Ishikawa (cell line): ENCODE measurements around the gene ZNF677.

Experiments
- CEBPB ChIP-seq: IDR thresholded peaks from 2 replicates; pipeline ENCODE4 v1.6.1; 2012
- CREB1 ChIP-seq: IDR thresholded peaks from 2 replicates; pipeline ENCODE4 v1.6.1; 2012; ENCODE audit warnings: low read depth
- EGR1 ChIP-seq: IDR thresholded peaks from 2 replicates; pipeline ENCODE4 v1.6.1; 2012
- EP300 ChIP-seq: IDR thresholded peaks from 2 replicates; pipeline ENCODE4 v1.6.1; 2012; ENCODE audit warnings: borderline replicate concordance
- FOXM1 ChIP-seq: IDR thresholded peaks from 2 replicates; pipeline ENCODE4 v1.6.1; 2012; ENCODE audit warnings: low read depth, borderline replicate concordance
- MAX ChIP-seq: IDR thresholded peaks from 2 replicates; pipeline ENCODE4 v1.6.1; 2012
- NFIC ChIP-seq: IDR thresholded peaks from 2 replicates; pipeline ENCODE4 v1.6.1; 2012
- RAD21 ChIP-seq: IDR thresholded peaks from 2 replicates; pipeline ENCODE4 v1.6.1; 2012; ENCODE audit warnings: low read depth
- REST ChIP-seq: IDR thresholded peaks from 2 replicates; pipeline ENCODE4 v1.6.1; 2012; ENCODE audit warnings: low read depth, mild to moderate bottlenecking
- TAF1 ChIP-seq: IDR thresholded peaks from 2 replicates; pipeline ENCODE4 v1.6.1; 2012; ENCODE audit warnings: low read depth, mild to moderate bottlenecking
- TCF12 ChIP-seq: IDR thresholded peaks from 2 replicates; pipeline ENCODE4 v1.6.1; 2012; ENCODE audit warnings: low read depth
- TEAD4 ChIP-seq: IDR thresholded peaks from 2 replicates; pipeline ENCODE4 v1.6.1; 2012
- YY1 ChIP-seq: IDR thresholded peaks from 2 replicates; pipeline ENCODE4 v1.6.1; 2012; ENCODE audit warnings: low read depth
- ZBTB7A ChIP-seq: IDR thresholded peaks from 2 replicates; pipeline ENCODE4 v1.6.1; 2012; ENCODE audit warnings: low read depth

The ZNF677 gene

DNA sequence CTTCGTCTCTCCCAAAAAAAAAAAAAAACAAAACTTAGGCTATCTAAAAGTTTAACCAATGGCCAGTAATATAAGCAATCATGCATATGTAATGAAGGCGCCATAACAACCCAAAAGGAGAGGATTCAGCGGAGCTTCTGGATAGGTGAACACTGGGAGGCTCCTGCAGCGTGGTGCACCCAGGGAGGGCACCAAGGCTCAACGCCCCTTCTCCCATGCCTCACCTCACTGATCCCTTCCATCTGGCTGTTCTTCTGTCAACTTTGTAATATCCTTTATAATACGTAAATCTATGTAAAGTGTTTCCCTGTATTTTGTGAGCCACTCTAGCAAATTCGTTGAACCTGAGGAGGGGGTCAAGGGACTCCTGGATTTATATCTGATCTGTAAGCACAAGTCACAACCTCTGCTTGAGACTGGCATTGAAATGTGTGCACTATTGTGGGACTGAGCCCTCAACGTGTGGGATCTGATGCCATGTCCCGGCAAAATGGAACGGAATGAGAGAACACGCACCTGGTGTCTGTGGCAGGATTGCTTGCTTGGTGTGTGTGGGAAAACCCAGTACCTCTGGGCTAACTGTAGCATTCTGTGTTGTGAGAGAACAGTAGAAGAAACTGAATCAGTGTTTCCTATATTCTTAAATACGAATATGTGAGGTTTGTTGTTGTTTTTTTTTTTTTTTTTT, 61.0 kb downstream of the ZNF677 start:
- no peak for TF ChIP-seq REST
- no peak for TF ChIP-seq NFIC
- no peak for TF ChIP-seq TAF1
- no peak for TF ChIP-seq TEAD4
- no peak for TF ChIP-seq EP300
- no peak for TF ChIP-seq CEBPB

DNA sequence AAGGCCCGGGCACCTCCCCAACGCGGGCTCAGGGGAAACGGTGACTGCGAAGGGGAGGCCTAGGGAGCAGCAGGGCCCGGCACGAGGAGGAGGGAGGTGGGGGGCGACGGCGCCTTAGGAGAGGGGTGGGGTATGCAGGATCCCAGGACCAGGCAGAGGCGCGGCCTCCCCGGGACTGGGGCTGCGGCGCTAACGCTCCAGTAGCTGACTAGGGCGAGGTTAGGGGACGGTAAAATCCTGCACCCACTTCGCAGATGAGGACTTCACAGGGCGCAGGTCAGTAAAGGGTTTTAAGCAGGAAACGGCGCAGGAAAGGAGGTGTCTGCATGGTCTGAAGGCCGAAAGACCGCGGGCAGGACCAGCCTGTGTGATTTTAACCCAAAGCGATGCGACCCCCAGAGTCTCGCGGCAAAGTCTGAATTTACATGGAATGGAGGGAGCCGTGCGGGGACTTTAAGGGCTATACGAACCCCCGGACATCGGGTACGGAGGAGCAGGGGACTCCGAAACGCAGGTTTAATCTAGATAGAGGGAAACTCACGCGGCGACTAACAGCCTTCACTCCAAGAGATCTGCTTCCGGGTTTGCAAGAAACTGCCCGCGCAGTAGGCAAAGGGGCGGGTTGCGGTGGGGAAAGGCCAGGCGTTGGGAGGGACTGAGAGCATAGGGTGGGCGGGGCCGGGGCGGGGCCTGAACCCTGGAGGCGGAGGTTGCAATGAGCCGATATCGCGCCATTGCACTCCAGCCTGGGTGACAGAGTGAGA, 61.7 kb downstream of the ZNF677 start, which contains the start of gene ZNF665:
ZNF665 (minus strand) TSS at position 588 of the 764 bp plus-strand sequence. CDS start 10,460 bp downstream, outside the sequence.
- TF ChIP-seq TCF12 (no peak), EP300 (no peak), CEBPB (no peak), ZBTB7A (no peak), MAX (peak; percentile 18; the same call in 1 of the 2 replicates), REST (no peak), NFIC (no peak), CREB1 (no peak), RAD21 (no peak), TAF1 (peak; percentile 34; the same call in 1 of the 2 replicates)

- no peak for TF ChIP-seq EP300
- TF ChIP-seq TCF12 = no peak
- no peak for TF ChIP-seq EGR1
- no peak for TF ChIP-seq CREB1
- no peak for TF ChIP-seq MAX
- no peak for TF ChIP-seq CEBPB
- no peak for TF ChIP-seq FOXM1
- no peak for TF ChIP-seq YY1
- no peak for TF ChIP-seq TAF1
- no peak for TF ChIP-seq ZBTB7A
- no peak for TF ChIP-seq TEAD4
- TF ChIP-seq RAD21 = no peak
- no peak for TF ChIP-seq NFIC
- TF ChIP-seq REST = no peak
These were observed 64.4 kb downstream of the ZNF677 start for GRCh38 chr19:53190253-53190652.
